Stimulated activated naive CD8-positive, alpha-beta T cell treated with anti-CD3 and anti-CD28 coated beads, Interleukin-15, Interleukin-2, amounts not matched to agents 100 ng/mL and 50 ng/mL, for 24 hours (primary cell): ENCODE data around the gene SLFN5.
"Not testable (repeated sequence)": the region's sequence is repeated elsewhere in the genome, so short reads cannot be mapped to it uniquely, and the experiment has no call there.

Source experiments
- H3K27ac Mint-ChIP-seq: one replicate; pipeline ENCODE4 v1.8.0; 2021; ENCODE audit warnings: mild to moderate bottlenecking, mixed read lengths
- H3K27me3 Mint-ChIP-seq: one replicate; pipeline ENCODE4 v1.8.0; 2021; ENCODE audit warnings: mixed read lengths
- H3K36me3 Mint-ChIP-seq: one replicate; pipeline ENCODE4 v1.8.0; 2021; ENCODE audit warnings: low read depth, mixed read lengths
- H3K4me1 Mint-ChIP-seq: one replicate; pipeline ENCODE4 v1.8.0; 2021; ENCODE audit warnings: low read depth, mixed read lengths
- H3K4me3 Mint-ChIP-seq: one replicate; pipeline ENCODE4 v1.8.0; 2021; ENCODE audit warnings: mild to moderate bottlenecking, mixed read lengths
- H3K9me3 Mint-ChIP-seq: one replicate; pipeline ENCODE4 v1.8.0; 2021; ENCODE audit warnings: mixed read lengths

The SLFN5 gene

DNA sequence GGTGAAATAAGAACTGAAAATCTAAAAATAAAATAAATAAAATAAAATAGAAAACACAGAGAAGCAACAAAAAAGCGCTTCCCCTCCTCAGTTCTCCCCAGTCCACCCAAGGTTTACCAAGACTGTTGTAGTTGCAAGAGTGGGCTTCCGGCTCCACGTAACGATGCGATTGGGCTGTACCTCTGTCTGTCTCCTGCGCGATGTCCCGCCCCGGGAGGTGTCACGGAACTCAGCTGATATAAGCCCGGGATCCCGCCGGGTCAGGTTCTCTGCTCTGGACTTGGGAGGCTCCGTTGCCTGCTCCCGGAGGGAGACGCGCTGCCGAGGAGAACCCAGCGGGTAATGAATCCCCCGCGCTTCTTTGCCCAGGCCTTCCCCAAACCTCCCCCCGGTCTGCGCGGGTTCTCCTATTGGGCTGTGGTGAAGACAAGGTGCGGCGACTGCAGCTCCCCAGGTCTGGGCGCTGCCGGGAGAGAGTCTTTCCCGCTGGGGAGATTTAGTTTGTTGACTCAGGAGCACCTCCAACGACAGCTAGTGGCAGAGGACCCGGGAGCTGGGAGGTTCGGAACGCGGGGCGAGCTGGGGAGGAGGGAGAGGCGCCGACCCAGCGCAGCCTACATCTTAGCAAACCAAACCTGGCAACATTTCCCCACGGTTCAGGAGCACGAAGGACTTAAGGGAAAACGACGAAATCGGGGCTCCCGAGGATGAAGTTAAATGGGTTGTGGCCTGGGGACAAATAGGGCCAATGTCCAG lies at the start of gene SLFN5:
Gene SLFN5 (plus strand): TSS at position 268 of the 756 bp plus-strand sequence. CDS start 15,619 bp downstream, outside the sequence.
- H3K36me3 Mint-ChIP-seq, result peaks cover 16% of the 10 kb centered on the region
- H3K4me1 Mint-ChIP-seq, result peaks cover 81% of the 10 kb centered on the region
- no peaks in the 10 kb centered on the region for H3K27me3 Mint-ChIP-seq
- H3K9me3 Mint-ChIP-seq, result no peaks in the 10 kb centered on the region
- H3K4me3 Mint-ChIP-seq, result peak within 1 kb of the TSS; percentile 97
- H3K27ac Mint-ChIP-seq, result peak within 1 kb of the TSS; percentile 99

DNA sequence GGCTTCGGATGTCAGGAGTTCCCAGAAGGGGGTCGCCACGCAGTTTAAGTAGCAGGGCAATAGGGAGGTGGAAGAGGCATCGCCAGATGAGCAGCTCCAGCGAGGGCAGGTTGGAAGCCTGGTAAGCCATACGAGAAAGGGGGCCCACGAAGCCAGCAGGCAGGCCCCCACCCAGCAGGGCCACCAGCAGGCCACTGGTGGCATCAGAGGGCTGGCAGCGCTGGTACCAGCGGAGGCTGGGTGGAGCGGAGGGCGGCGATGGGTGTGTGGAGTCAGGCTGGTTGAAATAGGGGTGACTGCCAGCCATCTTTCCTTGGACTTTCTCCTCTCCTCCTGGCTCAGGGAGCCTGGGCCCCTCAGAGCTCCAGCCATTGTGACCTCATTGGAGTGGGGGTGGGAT lies 48.9 kb upstream of the SLFN5 start, which contains the start of gene SLC35G3:
Gene SLC35G3 (minus strand): TSS at position 393 of the 400 bp plus-strand sequence. CDS start 86 bp downstream, at position 307.
- Mint-ChIP-seq H3K4me3 (peak within 1 kb of the TSS; percentile 38), H3K4me1 (peaks cover 26% of the 10 kb centered on the region), H3K27ac (peak within 1 kb of the TSS; percentile 36)
- not testable (repeated sequence) for H3K9me3 Mint-ChIP-seq, H3K36me3 Mint-ChIP-seq, H3K27me3 Mint-ChIP-seq

DNA sequence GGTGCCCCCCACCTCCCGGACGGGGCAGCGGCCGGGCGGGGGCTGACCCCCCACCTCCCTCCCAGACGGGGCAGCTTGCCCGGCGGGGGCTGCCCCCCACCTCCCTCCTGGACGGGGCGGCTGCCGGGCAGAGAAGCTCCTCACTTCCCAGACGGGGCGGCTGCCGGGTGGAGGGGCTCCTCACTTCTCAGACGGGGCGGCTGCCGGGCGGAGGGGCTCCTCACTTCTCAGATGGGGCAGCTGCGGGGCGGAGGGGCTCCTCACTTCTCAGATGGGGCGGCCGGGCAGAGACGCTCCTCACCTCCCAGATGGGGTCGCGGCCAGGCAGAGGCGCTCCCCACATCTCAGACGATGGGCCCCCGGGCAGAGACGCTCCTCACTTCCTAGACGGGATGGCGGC lies 47.8 kb upstream of the SLFN5 start:
- not testable (repeated sequence) for H3K9me3 Mint-ChIP-seq, H3K27me3 Mint-ChIP-seq, H3K4me3 Mint-ChIP-seq, H3K27ac Mint-ChIP-seq, H3K36me3 Mint-ChIP-seq
- H3K4me1 Mint-ChIP-seq, result peaks cover 15% of the 10 kb centered on the region

DNA sequence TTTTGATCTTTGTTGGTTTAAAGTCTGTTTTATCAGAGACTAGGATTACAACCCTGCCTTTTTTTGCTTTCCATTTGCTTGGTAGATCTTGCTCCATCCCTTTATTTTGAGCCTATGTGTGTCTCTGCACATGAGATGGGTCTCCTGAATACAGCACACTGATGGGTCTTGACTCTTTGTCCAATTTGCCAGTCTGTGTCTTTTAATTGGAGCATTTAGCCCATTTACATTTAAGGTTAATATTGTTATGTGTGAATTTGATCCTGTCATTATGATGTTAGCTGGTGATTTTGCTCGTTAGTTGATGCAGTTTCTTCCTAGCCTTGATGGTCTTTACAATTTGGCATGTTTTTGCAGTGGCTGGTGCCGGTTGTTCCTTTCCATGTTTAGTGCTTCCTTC lies 40.3 kb upstream of the SLFN5 start:
- peaks cover 19% of the 10 kb centered on the region for H3K9me3 Mint-ChIP-seq
- H3K27me3 Mint-ChIP-seq, H3K4me3 Mint-ChIP-seq, H3K36me3 Mint-ChIP-seq, H3K4me1 Mint-ChIP-seq, H3K27ac Mint-ChIP-seq: not testable (repeated sequence)

DNA sequence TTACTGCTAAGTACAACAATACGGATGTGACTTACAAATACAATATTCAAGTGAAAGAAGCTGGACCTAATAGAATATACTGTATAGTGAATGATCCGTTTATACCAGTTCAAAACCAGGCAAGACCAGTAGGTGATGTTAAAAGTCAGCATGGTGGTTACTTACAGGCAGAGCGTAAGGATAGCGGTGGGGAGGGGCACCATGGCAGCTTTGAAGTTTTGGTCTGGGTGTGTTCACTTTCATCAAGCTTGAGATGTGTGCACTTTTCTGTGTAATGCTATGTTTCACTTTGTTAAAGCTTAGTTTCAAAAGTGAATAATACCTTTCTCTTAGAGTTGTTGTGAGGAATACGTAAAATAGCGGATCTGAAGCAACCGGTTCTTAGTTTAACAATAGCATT lies 32.1 kb upstream of the SLFN5 start:
- H3K36me3 Mint-ChIP-seq, result no peaks in the 10 kb centered on the region
- no peaks in the 10 kb centered on the region for H3K27me3 Mint-ChIP-seq
- H3K4me3 Mint-ChIP-seq, result peak overlapping the region; percentile 11
- peaks cover 58% of the 10 kb centered on the region for H3K4me1 Mint-ChIP-seq
- H3K27ac Mint-ChIP-seq, result no peak overlapping the region
- H3K9me3 Mint-ChIP-seq, result no peaks in the 10 kb centered on the region

DNA sequence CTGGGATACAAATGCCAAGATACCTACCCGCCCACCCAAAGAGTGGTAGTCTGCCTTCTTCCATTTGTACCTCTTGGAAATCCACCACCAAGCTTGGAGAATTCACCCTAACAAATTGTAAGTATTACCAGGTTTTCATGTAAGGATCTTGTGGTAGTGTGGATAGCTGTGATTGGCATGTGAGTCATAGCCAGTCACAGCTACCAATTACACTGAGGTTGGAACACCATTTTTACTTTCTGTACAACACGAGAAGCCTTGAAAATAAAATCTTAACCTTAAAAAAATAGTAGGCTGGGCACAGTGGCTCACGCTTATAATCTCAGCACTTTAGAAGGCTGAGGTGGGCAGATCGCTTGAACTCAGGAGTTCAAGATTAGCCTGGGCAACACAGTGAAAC lies 30.2 kb upstream of the SLFN5 start:
- no peaks in the 10 kb centered on the region for H3K27me3 Mint-ChIP-seq
- H3K36me3 Mint-ChIP-seq, result no peaks in the 10 kb centered on the region
- peaks cover 68% of the 10 kb centered on the region for H3K4me1 Mint-ChIP-seq
- peak overlapping the region; percentile 67 for H3K4me3 Mint-ChIP-seq
- H3K9me3 Mint-ChIP-seq, result no peaks in the 10 kb centered on the region
- H3K27ac Mint-ChIP-seq, result peak overlapping the region; percentile 87

DNA sequence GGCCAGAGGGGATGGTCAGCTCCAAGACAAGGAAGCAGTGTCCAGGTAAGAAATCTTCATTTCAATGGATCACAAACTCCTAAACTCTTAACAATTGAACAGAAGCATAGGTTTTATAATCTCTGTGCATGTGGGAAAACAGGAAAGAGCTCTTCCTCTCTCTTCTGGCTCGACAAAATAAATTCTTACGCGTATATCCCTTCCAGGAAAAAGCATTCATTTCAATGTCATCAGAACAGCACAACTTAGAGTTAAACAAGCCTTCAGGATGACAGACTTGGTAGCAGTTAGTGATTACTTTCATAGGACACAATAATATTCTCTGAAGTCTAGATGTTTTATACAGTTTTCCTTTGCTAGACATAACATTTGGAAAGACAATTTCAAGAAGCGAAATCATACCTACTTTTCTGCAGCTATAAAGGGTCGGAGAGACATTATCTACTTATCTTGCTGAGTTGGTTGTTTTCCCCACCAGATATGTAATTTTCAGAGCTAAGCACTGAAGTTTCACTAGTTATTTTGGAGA lies 29.4 kb upstream of the SLFN5 start:
- Mint-ChIP-seq H3K4me1 (peaks cover 74% of the 10 kb centered on the region), H3K27me3 (no peaks in the 10 kb centered on the region), H3K9me3 (no peaks in the 10 kb centered on the region), H3K27ac (peak overlapping the region; percentile 87), H3K36me3 (no peaks in the 10 kb centered on the region), H3K4me3 (peak overlapping the region; percentile 67)

DNA sequence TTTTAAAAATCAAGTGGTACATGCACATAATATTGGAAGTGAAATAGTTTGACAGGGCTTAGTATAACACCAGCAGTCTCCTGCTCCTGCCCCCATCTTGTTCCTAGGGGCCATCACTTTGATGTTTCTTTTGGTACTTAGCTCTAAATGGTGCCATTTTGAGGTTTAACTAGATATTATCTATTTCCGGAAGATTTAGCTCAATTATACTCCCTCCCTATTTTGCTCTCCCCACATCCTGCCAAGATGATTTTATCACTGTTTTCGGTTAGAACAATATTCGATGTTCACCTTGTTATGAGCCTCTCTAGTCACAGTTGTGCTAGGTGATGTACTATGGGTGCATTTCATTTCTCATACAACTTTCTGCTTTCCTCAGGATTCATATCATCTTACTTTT lies 28.7 kb upstream of the SLFN5 start:
- Mint-ChIP-seq H3K36me3 (no peaks in the 10 kb centered on the region), H3K4me3 (peak overlapping the region; percentile 67), H3K9me3 (no peaks in the 10 kb centered on the region), H3K27ac (peak overlapping the region; percentile 87), H3K4me1 (peaks cover 77% of the 10 kb centered on the region), H3K27me3 (no peaks in the 10 kb centered on the region)

DNA sequence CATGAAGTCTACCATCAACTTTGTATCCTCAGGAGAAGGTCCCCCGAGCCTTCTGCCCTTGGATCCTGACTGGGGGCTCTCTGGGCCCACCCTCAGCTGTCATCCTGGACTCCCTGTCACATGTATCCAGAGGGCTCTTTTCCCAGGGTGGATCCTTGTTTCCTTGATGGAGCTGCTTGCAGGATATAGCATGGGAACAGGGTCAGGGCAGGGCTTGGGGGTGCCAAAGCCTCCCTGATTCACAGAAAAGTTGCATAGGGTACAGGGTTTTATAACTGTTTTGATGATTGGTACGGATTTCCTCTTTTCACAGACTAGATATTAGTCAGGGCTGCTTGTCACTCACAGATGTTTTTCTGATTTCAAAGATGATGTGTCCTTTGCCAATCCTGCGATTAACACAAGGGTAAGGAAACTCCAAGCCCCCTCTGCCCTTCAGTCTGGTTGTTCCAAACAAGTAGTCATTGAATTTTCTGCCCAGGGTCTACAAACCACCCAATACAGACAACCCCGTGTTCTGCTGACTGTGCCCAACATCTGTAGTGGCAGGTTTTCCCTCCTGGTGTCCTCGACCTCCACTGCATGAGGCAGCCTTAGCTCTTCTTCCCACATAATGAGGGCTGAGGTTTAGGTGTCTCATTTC lies 28.1 kb upstream of the SLFN5 start:
- H3K27ac Mint-ChIP-seq, result peak overlapping the region; percentile 87
- H3K36me3 Mint-ChIP-seq, result no peaks in the 10 kb centered on the region
- no peaks in the 10 kb centered on the region for H3K9me3 Mint-ChIP-seq
- H3K4me1 Mint-ChIP-seq, result peaks cover 83% of the 10 kb centered on the region
- H3K4me3 Mint-ChIP-seq, result peak overlapping the region; percentile 67
- H3K27me3 Mint-ChIP-seq, result no peaks in the 10 kb centered on the region

DNA sequence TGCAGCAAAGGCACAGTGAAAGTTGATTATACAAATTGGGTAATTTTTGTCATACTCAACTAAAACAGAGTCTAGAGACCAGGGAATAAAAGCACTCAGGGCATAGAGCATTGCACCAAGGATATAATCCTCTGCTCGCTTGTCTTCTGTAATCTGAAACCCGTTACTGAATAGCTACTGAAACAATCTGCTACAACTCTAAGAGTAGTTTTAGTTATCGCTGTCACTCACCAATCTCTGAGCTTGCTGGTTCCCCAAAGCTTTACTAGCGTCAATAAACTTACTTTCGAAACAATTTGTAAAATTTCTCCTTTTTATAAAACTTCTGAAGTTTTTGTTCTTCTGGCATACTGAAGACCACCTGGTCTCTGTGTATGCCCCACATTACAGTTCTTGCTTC lies 25.8 kb upstream of the SLFN5 start:
- Mint-ChIP-seq H3K36me3 (peaks cover 4% of the 10 kb centered on the region), H3K4me3 (no peak overlapping the region), H3K4me1 (peaks cover 75% of the 10 kb centered on the region), H3K9me3 (peaks cover 7% of the 10 kb centered on the region), H3K27ac (no peak overlapping the region), H3K27me3 (no peaks in the 10 kb centered on the region)

DNA sequence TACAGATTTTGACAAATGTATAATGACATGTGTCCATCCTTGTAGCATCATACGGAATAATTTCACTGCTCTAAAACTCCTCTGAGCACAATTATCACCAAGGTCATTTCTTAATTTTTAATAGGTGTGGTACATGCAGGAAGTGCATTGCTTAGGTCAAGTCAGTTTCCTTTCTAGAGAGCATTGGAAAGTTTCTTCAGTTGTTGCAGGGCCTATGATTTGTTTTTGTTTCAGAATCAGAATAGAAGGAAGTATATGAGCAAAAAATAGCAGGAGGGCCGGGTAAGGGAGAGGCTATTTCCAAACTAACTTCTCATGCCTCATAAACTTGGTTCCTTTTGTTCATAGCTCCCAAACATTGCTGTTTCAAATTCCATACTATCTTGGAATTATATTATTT lies 24.0 kb upstream of the SLFN5 start:
- Mint-ChIP-seq H3K27ac (peak overlapping the region; percentile 82), H3K4me1 (peaks cover 57% of the 10 kb centered on the region), H3K4me3 (peak overlapping the region; percentile 52), H3K9me3 (peaks cover 14% of the 10 kb centered on the region), H3K27me3 (no peaks in the 10 kb centered on the region), H3K36me3 (peaks cover 10% of the 10 kb centered on the region)

DNA sequence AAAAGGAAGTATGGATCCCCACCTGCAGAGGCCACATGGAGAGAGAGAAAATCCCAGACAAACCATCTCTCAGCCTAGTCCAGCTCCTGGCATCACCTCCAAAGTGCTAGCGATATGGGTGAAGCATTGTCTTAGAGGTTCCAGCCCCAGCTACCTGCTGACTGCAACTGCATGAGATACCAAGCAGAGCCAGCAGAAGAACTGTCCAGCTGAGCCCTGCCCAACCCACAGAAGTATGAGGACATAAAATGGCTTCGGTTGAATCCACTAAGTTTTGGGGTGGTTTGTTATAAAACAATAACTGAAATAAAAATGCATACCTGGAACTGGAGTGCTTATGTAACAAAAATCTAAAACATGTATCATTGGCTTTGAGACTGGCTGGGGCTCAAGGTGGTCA lies 20.4 kb upstream of the SLFN5 start:
- no peaks in the 10 kb centered on the region for H3K27me3 Mint-ChIP-seq
- peaks cover 10% of the 10 kb centered on the region for H3K36me3 Mint-ChIP-seq
- no peak overlapping the region for H3K27ac Mint-ChIP-seq
- H3K4me3 Mint-ChIP-seq, result no peak overlapping the region
- H3K4me1 Mint-ChIP-seq, result peaks cover 34% of the 10 kb centered on the region
- H3K9me3 Mint-ChIP-seq, result peaks cover 14% of the 10 kb centered on the region

DNA sequence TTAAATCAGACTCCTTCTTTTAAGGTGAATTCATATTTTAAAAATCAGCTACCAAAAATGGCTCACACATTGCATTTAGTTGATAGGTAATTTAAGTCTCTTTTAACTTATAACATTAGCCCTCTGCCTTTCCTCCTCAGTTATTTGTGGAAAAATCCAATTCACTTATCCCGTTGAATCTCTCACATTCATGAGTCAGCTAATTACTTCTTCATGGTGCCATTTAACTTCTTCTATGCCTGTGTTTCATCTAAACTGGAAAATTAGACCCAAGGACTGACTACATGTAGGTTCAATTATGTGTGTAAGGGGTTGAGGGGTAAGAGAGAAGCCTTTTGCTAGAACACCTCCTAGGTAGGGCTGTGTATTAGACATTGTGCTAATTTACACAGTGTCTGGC lies 18.4 kb upstream of the SLFN5 start:
- peaks cover 11% of the 10 kb centered on the region for H3K36me3 Mint-ChIP-seq
- H3K4me1 Mint-ChIP-seq, result peaks cover 29% of the 10 kb centered on the region
- H3K9me3 Mint-ChIP-seq, result peaks cover 14% of the 10 kb centered on the region
- H3K4me3 Mint-ChIP-seq, result no peak overlapping the region
- H3K27ac Mint-ChIP-seq, result no peak overlapping the region
- H3K27me3 Mint-ChIP-seq, result no peaks in the 10 kb centered on the region

DNA sequence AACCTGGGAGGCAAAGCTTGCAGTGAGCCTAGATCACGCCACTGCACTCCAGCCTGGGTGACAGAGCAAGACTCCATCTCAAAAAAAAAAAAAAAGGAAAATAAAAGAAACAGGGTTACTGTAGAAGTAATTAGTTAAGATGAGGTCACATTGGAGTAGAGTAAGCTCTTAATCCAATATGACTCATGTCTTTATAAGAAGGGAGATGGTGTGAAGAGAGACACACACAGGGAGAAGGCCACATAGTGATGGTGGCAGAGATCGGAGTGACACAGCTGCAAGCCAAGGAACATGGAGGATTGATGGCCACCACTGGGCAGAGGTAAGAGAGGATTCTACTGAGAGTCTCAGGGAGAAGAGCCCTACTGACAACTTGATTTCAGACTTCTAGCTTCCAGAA lies 15.3 kb upstream of the SLFN5 start:
- Mint-ChIP-seq H3K27me3 (no peaks in the 10 kb centered on the region), H3K4me1 (peaks cover 44% of the 10 kb centered on the region), H3K9me3 (peaks cover 15% of the 10 kb centered on the region), H3K36me3 (peaks cover 8% of the 10 kb centered on the region), H3K27ac (peak overlapping the region; percentile 24), H3K4me3 (no peak overlapping the region)

DNA sequence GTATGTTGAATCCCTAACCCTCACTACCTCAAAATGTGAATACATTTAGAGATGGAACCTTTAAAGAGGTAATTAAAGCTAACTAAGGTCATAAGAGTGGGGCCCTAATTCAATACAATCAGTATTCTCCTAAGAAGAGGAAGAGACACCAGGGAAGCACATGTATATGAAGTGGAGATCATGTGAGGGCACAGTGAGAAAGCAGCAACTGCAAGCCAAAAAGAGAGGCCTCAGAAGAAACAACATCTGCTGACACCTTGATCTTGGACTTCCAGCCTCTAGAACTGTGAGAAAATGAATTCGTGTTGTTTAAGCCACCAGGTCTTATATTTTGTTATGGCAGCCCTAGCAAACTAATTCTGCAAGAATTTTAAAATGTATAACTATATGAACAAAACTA lies 13.2 kb upstream of the SLFN5 start:
- peaks cover 10% of the 10 kb centered on the region for H3K9me3 Mint-ChIP-seq
- H3K27ac Mint-ChIP-seq, result no peak overlapping the region
- no peak overlapping the region for H3K4me3 Mint-ChIP-seq
- peaks cover 54% of the 10 kb centered on the region for H3K4me1 Mint-ChIP-seq
- H3K36me3 Mint-ChIP-seq, result peaks cover 3% of the 10 kb centered on the region
- no peaks in the 10 kb centered on the region for H3K27me3 Mint-ChIP-seq
